SJCRH30 (cell line): Measurements from ENCODE around the gene MRPS24. TPM values are rescaled to one million over a fixed set of nuclear protein-coding genes. Genes with fewer than 3 reads are reported as not detected.

Experiments
- DNase-seq, 2 experiments: peaks; one replicate each; pipeline ENCODE4 v3.0.0-alpha.2; 2015 to 2020
- H3K27ac ChIP-seq: fragments of 250-450 bp; sonication (Bioruptor Pico); 2 replicates; pipeline ENCODE4 v1.5.1; 2020; ENCODE audit warnings: mild to moderate bottlenecking, moderate library complexity
- H3K27me3 ChIP-seq: fragments of 250-450 bp; sonication (Bioruptor Pico); 2 replicates; pipeline ENCODE4 v1.5.1; 2020; ENCODE audit warnings: mild to moderate bottlenecking, moderate library complexity
- H3K36me3 ChIP-seq: fragments of 250-450 bp; sonication (Bioruptor Pico); 2 replicates; pipeline ENCODE4 v1.5.1; 2020; ENCODE audit warnings: mild to moderate bottlenecking, moderate library complexity
- H3K4me1 ChIP-seq: fragments of 250-450 bp; sonication (Bioruptor Pico); 2 replicates; pipeline ENCODE4 v1.5.1; 2020; ENCODE audit warnings: mild to moderate bottlenecking, moderate library complexity
- H3K4me3 ChIP-seq: fragments of 250-450 bp; sonication (Bioruptor Pico); 2 replicates; pipeline ENCODE4 v1.5.1; 2020; ENCODE audit warnings: mild to moderate bottlenecking, moderate library complexity
- H3K9me3 ChIP-seq: fragments of 250-450 bp; sonication (Bioruptor Pico); replicated peaks from 2 replicates; pipeline ENCODE4 v1.5.1; 2020; ENCODE audit warnings: mild to moderate bottlenecking, moderate library complexity
- total RNA-seq: library from RNA; depleted of rRNA; stranded (reverse); fragments of >200 nt; shearing (Covaris generic); gene quantifications from 2 replicates; pipeline ENCODE4 v1.2.3, GENCODE V29; 2014

Gene MRPS24
- total RNA-seq, 1 experiment from 2014 or later, result 88.7 TPM

- H3K27ac ChIP-seq, result no peak overlapping the region
- no peak for DNase-seq
- no peaks in the 10 kb centered on the region for H3K27me3 ChIP-seq
- H3K4me1 ChIP-seq, result no peaks in the 10 kb centered on the region
- no peak overlapping the region for H3K4me3 ChIP-seq
- no peaks in the 10 kb centered on the region; the same call in 1 of the 2 replicates for H3K9me3 ChIP-seq
- H3K36me3 ChIP-seq, result peaks cover 11% of the 10 kb centered on the region
Measured at GRCh38 chr7:43888993-43889945, 20.0 kb upstream of the MRPS24 start.

GRCh38 chr7:43884617-43885016 lies 15.3 kb upstream of the MRPS24 start:
- Histone ChIP-seq H3K27ac (no peak overlapping the region), H3K9me3 (no peaks in the 10 kb centered on the region; the same call in 1 of the 2 replicates)
- no peak for DNase-seq

GRCh38 chr7:43884209-43884608 lies 14.9 kb upstream of the MRPS24 start:
- peaks cover 8% of the 10 kb centered on the region; the same call in 1 of the 2 replicates for H3K36me3 ChIP-seq
- H3K27me3 ChIP-seq, result no peaks in the 10 kb centered on the region
- 0 out of 2 replicates have a peak, but pooled peaks cover 2% of the 10 kb centered on the region for H3K4me1 ChIP-seq
- no peak overlapping the region for H3K27ac ChIP-seq
- no peaks in the 10 kb centered on the region; the same call in 1 of the 2 replicates for H3K9me3 ChIP-seq
- H3K4me3 ChIP-seq, result no peak overlapping the region
- DNase-seq, result no peak

More at GRCh38 chr7:43884617-43885016, 15.3 kb upstream of the MRPS24 start:
- no peaks in the 10 kb centered on the region for H3K27me3 ChIP-seq
- H3K36me3 ChIP-seq, result peaks cover 8% of the 10 kb centered on the region; the same call in 1 of the 2 replicates
- H3K4me3 ChIP-seq, result no peak overlapping the region
- 0 out of 2 replicates have a peak, but pooled peaks cover 2% of the 10 kb centered on the region for H3K4me1 ChIP-seq

DNA sequence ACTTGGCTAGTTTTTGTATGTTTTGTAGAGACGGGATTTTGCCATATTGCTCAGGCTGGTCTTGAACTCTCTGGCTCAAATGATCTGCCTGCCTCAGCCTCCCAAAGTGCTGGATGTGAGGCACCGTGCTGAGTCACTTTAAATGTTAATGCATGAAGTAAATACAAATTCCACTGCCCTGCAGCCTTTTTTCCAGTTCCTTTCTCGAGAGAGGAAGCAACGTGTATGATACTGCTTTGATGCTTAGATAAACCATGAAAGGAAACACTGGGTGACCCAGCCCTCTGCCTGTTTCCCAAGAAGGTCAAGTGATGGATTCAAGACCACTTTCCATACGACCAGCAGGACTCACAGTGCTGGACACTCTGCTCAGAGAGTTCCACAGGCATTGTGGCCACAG lies 11.3 kb upstream of the MRPS24 start:
- Histone ChIP-seq H3K4me3 (no peak overlapping the region), H3K27ac (no peak overlapping the region), H3K27me3 (no peaks in the 10 kb centered on the region), H3K4me1 (0 out of 2 replicates have a peak, but pooled peaks cover 2% of the 10 kb centered on the region), H3K36me3 (peaks cover 18% of the 10 kb centered on the region), H3K9me3 (no peaks in the 10 kb centered on the region)
- DNase-seq, result no peak

DNA sequence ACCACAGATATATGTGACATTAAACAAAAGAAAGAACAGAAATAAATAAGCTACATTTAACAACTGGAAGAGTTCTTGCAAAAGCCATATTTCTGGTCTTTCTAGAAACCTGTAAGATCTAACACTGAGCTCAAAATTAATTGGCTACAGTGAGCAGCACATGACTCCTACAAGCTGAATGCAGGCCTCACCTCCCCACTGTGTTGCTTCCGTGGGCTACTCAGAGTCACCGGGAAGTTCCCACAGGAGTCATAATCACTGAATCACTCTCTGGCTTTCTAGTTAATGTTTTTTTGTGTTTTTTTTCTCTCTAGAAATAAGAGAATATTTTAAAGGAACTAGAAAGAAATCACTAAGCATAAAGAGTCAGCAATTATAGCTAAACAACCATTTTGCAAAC lies 10.2 kb upstream of the MRPS24 start:
- Histone ChIP-seq H3K4me3 (no peak overlapping the region), H3K9me3 (no peaks in the 10 kb centered on the region), H3K36me3 (peaks cover 15% of the 10 kb centered on the region), H3K27me3 (no peaks in the 10 kb centered on the region), H3K27ac (no peak overlapping the region), H3K4me1 (0 out of 2 replicates have a peak, but pooled peaks cover 2% of the 10 kb centered on the region)
- DNase-seq, result no peak

GRCh38 chr7:43878867-43879266 lies 9.6 kb upstream of the MRPS24 start:
- DNase-seq, result no peak
- peaks cover 15% of the 10 kb centered on the region for H3K36me3 ChIP-seq
- H3K27ac ChIP-seq, result no peak overlapping the region
- 0 out of 2 replicates have a peak, but pooled peaks cover 2% of the 10 kb centered on the region for H3K4me1 ChIP-seq
- H3K4me3 ChIP-seq, result no peak overlapping the region
- H3K27me3 ChIP-seq, result no peaks in the 10 kb centered on the region
- H3K9me3 ChIP-seq, result no peaks in the 10 kb centered on the region

DNA sequence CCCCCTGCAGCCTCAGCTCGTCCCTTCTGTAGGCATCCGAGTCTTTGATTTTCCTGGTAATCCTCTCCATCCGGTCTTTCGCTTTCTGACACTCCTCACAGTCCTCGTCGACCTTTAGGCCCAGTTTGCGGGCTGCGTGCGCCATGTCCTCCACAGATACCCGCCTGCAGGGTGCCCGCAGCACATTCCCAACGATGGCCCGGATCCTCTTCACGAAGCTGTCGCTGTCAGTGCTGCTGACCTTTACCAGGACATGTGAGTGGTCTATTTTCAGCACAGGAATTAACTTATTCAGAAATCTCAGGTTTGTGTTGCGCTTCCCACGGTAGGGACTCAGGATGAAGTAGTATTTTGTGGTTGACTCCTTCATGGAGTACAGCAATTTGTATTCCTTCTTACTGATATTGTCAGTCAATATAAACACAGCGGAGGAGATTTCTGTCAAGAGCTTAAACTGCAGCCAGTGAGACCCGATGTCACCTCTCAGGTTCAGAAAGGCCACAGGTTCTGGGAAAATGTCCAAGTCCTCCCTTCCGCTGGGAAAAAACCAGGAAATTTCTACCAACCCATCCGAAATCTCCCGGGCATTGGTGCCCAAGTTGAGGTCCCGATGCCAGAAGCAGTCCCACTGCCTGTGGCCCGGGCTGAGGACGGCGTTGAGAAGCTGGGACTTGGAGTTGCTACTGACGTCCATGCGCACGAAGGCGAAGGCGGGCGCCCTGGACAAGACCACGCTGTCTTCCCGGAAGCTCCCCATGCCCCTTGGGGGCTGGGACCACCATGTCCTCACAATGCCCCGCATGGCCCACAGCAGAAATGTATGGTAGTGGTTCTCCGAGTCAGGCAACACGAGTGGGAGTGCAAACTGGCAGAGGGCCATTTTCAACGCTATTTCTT lies 8.9 kb upstream of the MRPS24 start:
- H3K27ac ChIP-seq, result no peak overlapping the region

DNA sequence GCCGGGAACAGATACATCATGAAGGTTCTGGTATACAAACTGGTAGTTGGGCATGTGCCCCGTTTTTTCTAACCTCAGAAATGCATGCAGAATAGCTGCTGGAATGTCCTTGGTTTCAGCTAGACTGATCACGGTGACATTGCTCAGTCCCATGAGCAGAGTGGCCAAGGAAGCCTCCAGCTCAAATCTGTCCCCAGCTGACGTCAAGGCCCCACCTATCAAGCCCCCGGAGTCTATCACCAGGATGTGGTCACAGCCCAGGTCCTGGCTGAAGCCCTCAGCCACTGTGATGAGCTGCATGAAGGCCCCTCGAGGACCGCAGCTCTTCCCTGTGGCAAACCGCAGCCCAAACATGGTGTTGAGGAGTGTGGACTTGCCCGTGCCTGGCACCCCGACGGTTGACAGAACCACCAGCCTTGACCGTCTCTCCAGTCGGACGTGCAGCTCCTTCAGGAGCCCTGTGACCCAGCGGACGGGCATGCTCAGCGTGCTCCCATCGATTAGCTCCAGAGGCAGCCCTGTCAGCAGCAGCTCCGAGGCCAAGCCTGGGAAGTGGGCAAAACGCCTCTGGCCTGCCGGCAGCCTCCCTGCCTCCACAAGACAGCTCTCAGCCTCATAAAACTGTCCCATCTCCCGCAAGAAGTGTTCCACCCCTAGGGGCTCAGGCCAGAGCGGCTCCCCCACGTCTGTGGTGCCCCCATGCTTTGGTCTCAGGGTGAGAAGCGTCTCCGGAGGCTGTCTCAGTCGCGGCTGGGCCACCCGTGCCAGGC lies 7.8 kb upstream of the MRPS24 start:
- Histone ChIP-seq H3K36me3 (peaks cover 15% of the 10 kb centered on the region), H3K4me1 (0 out of 2 replicates have a peak, but pooled peaks cover 2% of the 10 kb centered on the region), H3K9me3 (no peaks in the 10 kb centered on the region), H3K4me3 (no peak overlapping the region), H3K27ac (no peak overlapping the region), H3K27me3 (no peaks in the 10 kb centered on the region)
- no peak for DNase-seq

More for the DNA sequence above, 8.9 kb upstream of the MRPS24 start:
- Histone ChIP-seq H3K36me3 (peaks cover 15% of the 10 kb centered on the region), H3K4me3 (no peak overlapping the region), H3K27me3 (no peaks in the 10 kb centered on the region), H3K9me3 (no peaks in the 10 kb centered on the region), H3K4me1 (0 out of 2 replicates have a peak, but pooled peaks cover 2% of the 10 kb centered on the region)
- no peak for DNase-seq

- Histone ChIP-seq H3K27me3 (no peaks in the 10 kb centered on the region), H3K36me3 (peaks cover 15% of the 10 kb centered on the region), H3K4me1 (no peaks in the 10 kb centered on the region), H3K27ac (no peak overlapping the region), H3K9me3 (peaks cover 2% of the 10 kb centered on the region; the same call in 1 of the 2 replicates), H3K4me3 (no peak overlapping the region)
- no peak for DNase-seq
Measured at GRCh38 chr7:43876241-43876640, 6.9 kb upstream of the MRPS24 start.

GRCh38 chr7:43873300-43873699 lies 4.0 kb upstream of the MRPS24 start:
- H3K27me3 ChIP-seq, result no peaks in the 10 kb centered on the region
- no peak overlapping the region for H3K27ac ChIP-seq
- peaks cover 13% of the 10 kb centered on the region for H3K36me3 ChIP-seq
- H3K9me3 ChIP-seq, result peaks cover 3% of the 10 kb centered on the region; the same call in 1 of the 2 replicates
- no peaks in the 10 kb centered on the region; the same call in 1 of the 2 replicates for H3K4me1 ChIP-seq
- DNase-seq, result no peak
- H3K4me3 ChIP-seq, result no peak overlapping the region

DNA sequence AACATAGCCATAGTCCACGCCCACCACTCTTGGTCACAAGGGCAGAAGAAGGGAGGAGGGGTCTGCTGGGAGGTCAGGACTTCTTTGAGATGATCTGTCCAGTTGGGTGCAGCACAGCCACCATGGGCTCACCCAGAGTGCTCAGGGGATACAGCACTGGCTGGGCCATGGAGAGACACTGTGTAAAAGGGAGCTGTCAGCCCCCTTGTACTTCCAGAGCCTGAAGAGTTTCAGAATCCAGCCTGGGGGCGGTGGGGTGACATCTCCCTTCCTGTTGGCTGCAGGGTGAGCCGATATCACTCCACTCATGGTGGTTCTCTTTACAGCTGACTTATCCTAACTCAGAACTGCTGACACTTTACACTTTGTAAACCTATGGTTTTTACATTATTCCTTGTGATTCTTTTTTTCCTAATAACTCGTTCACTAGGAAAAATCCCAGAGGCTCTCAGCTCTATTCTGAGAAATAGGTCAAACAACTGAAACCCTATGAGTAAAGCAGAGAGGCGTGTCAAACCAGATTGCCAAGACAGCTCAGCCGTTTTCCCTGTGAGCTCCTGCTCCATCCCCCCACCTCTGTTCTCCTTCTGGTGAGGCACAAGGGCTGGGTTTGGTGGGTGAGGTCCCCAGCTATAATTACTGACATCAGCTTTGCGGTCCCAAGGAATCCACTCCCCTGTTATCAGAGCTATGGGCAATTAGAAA lies 3.2 kb upstream of the MRPS24 start:
- Histone ChIP-seq H3K4me1 (no peaks in the 10 kb centered on the region; the same call in 1 of the 2 replicates), H3K27me3 (no peaks in the 10 kb centered on the region), H3K27ac (no peak overlapping the region), H3K36me3 (peaks cover 9% of the 10 kb centered on the region), H3K9me3 (peaks cover 3% of the 10 kb centered on the region; the same call in 1 of the 2 replicates), H3K4me3 (no peak overlapping the region)
- no peak for DNase-seq

GRCh38 chr7:43871064-43871463 lies 1.7 kb upstream of the MRPS24 start:
- Histone ChIP-seq H3K27ac (no peak overlapping the region), H3K9me3 (peaks cover 3% of the 10 kb centered on the region; the same call in 1 of the 2 replicates), H3K27me3 (no peaks in the 10 kb centered on the region), H3K4me3 (no peak overlapping the region), H3K36me3 (peaks cover 9% of the 10 kb centered on the region), H3K4me1 (no peaks in the 10 kb centered on the region; the same call in 1 of the 2 replicates)
- DNase-seq, result no peak

GRCh38 chr7:43870316-43870715 lies 999 bp upstream of the MRPS24 start:
- peak overlapping the region; percentile 85 for H3K4me3 ChIP-seq
- DNase-seq, result peak in 1 of 2 experiments; percentile 22
- H3K4me1 ChIP-seq, result no peaks in the 10 kb centered on the region; the same call in 1 of the 2 replicates
- H3K27me3 ChIP-seq, result no peaks in the 10 kb centered on the region
- H3K27ac ChIP-seq, result peak overlapping the region; percentile 83
- H3K36me3 ChIP-seq, result peaks cover 11% of the 10 kb centered on the region
- peaks cover 3% of the 10 kb centered on the region; the same call in 1 of the 2 replicates for H3K9me3 ChIP-seq
